Activated CD8-positive, alpha-beta T cell treated with anti-CD3 and anti-CD28 coated beads, Interleukin-2, amount 10 ng/mL, durations not matched to agents 7 days and 5 days (primary cell): ENCODE results near the gene MRFAP1. TPM values are rescaled to one million over a fixed set of nuclear protein-coding genes. Genes with fewer than 3 reads are reported as not detected.

ENCODE experiments used
- ATAC-seq: fragments of 150-1000 bp; cut with Tn5 transposase; one replicate; pipeline ENCODE4 v1.10.0; 2021; ENCODE audit warnings: moderate library complexity
- CTCF ChIA-PET: fragments of 350-600 bp; sonication (Branson Sonifier 250); formaldehyde crosslinking; loops from one replicate; lab custom pipeline; 2021; ENCODE audit warnings: antibody characterized with exemption; lab: Charles Lee
- POLR2A ChIA-PET: fragments of 350-600 bp; sonication (Branson Sonifier 250); formaldehyde crosslinking; loops from one replicate; lab custom pipeline; 2021; ENCODE audit warnings: antibody characterized with exemption; lab: Charles Lee
- DNase-seq: peaks from one replicate; pipeline ENCODE4 v3.0.0-alpha.2; 2020
- H3K27ac Mint-ChIP-seq: one replicate; pipeline ENCODE4 v1.8.0; 2021; ENCODE audit warnings: mild to moderate bottlenecking, mixed read lengths
- H3K27me3 Mint-ChIP-seq: one replicate; pipeline ENCODE4 v1.8.0; 2021; ENCODE audit warnings: low read depth, mixed read lengths
- H3K36me3 Mint-ChIP-seq: one replicate; pipeline ENCODE4 v1.8.0; 2021; ENCODE audit warnings: low read depth, mixed read lengths
- H3K4me1 Mint-ChIP-seq: one replicate; pipeline ENCODE4 v1.8.0; 2021; ENCODE audit warnings: low read depth, mixed read lengths
- H3K4me3 Mint-ChIP-seq: one replicate; pipeline ENCODE4 v1.8.0; 2021; ENCODE audit warnings: mild to moderate bottlenecking, mixed read lengths
- H3K9me3 Mint-ChIP-seq: one replicate; pipeline ENCODE4 v1.8.0; 2022; ENCODE audit warnings: mixed read lengths; ENCODE audit not compliant: insufficient read depth
- total RNA-seq, 2 experiments: library from RNA; stranded (reverse); gene quantifications; one replicate each; pipeline ENCODE4 v1.2.3, GENCODE V29; 2021

MRFAP1 gene
- total RNA-seq = 100 to 1,000 TPM; 105 TPM

DNA sequence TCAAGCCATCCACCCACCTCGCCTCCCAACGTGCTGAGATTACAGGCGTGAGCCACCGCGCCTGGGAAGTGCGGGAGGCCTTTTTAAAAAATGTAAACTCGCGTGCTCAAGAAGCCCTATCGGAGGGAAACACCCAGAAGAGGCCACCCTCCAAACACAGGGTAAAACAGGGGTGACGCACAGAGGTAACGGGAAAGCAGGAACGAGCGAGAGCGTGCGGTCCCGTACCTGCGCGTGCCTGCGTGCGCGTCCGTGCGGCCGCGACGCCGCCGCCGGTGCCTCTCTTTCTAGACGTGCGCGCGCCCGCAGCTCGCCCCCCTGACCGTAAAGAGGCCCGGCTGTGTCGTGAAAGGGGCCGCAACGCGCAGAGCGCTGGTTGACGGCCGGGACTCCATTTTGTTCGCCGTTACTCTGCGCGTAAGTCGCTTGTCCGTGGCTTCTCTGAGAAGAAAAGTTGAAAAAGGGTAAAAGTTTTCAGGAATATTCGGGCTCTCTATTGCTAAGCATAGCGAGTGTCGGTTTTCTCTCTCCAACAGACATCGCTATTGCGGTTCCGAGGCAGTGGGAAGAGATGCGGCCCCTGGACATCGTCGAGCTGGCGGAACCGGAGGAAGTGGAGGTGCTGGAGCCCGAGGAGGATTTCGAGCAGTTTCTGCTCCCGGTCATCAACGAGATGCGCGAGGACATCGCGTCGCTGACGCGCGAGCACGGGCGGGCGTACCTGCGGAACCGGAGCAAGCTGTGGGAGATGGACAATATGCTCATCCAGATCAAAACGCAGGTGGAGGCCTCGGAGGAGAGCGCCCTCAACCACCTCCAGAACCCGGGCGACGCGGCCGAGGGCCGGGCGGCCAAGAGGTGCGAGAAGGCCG, at the start of gene MRFAP1:
Gene MRFAP1 (plus strand): TSS at position 394 of the 872 bp plus-strand sequence. CDS start 178 bp downstream, at position 572.
- H3K4me1 Mint-ChIP-seq = peaks cover 25% of the 10 kb centered on the region
- POLR2A ChIA-PET = interaction anchor here (0.5 to 5.2 kb wide), 25 partner anchors 15 to 460 kb away, joined by 3 to 65 read pairs (median 4); partner anchors contain the start of genes GRPEL1, MAN2B2 and MRFAP1L1
- peak within 1 kb of the TSS; percentile 97 for H3K4me3 Mint-ChIP-seq
- peak within 1 kb of the TSS; percentile 98 for H3K27ac Mint-ChIP-seq
- H3K9me3 Mint-ChIP-seq = no peaks in the 10 kb centered on the region
- H3K27me3 Mint-ChIP-seq = no peaks in the 10 kb centered on the region
- CTCF ChIA-PET = interaction anchor here (0.9 to 4.3 kb wide), 5 partner anchors 33 to 80 kb away, joined by 3 to 27 read pairs (median 4); partner anchors contain the start of gene MRFAP1L1
- peak; percentile 76 for ATAC-seq
- peak; percentile 95 for DNase-seq
- H3K36me3 Mint-ChIP-seq = peaks cover 36% of the 10 kb centered on the region

DNA sequence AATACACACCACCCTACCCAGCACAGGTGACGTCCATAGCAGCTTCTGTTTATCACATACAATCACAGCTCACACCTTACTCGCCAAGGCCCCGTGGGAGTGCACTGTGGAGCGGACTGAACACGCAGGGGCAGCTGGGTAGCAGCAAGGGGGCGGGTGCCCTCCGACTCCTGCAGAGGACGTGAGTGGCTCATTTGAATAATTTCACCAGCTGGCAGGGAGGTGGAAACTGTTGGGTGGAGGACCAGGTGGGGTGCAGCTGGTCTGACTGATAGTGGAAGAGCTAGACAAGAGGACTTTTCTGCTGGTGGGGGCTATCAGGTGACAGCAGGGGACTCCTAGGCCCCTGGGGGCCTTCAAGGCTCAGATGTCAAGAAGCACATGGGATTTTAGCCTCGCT, 49.2 kb upstream of the MRFAP1 start:
- H3K36me3 Mint-ChIP-seq = peaks cover 13% of the 10 kb centered on the region
- no peak overlapping the region for H3K4me3 Mint-ChIP-seq
- ChIA-PET CTCF (no interaction called here), POLR2A (interaction anchor here (1.0 kb wide), 1 partner anchor 13 kb away, joined by 3 read pairs; no protein-coding TSS in a partner anchor)
- H3K9me3 Mint-ChIP-seq = no peaks in the 10 kb centered on the region
- H3K4me1 Mint-ChIP-seq = no peaks in the 10 kb centered on the region
- no peaks in the 10 kb centered on the region for H3K27me3 Mint-ChIP-seq
- ATAC-seq = no peak
- H3K27ac Mint-ChIP-seq = no peak overlapping the region
- no peak for DNase-seq

DNA sequence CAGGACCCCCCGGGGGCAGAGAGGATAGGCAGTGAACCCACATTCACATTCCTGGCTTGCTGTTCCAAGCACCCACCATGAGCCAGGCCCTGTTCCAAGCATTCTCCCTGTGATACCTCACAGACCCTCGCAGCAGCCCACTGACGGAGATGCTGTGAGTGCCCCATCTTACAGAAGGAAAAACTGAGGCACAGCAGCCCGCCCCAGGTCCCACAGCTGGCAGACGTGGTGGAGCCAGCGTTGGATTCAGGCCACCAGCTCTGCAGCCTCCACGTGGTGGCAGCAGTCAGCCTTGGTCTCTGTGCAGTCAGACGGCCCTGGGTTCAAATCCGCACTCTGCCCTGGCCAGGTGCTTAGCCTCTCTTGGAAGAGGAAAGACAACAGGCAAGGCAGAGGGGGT, 48.7 kb upstream of the MRFAP1 start:
- no peaks in the 10 kb centered on the region for H3K4me1 Mint-ChIP-seq
- DNase-seq (no peak), ATAC-seq (no peak)
- no peak overlapping the region for H3K27ac Mint-ChIP-seq
- no peaks in the 10 kb centered on the region for H3K9me3 Mint-ChIP-seq
- H3K4me3 Mint-ChIP-seq = no peak overlapping the region
- CTCF ChIA-PET = no interaction called here
- no peaks in the 10 kb centered on the region for H3K27me3 Mint-ChIP-seq
- POLR2A ChIA-PET = interaction anchor here (0.7 to 1.0 kb wide), 2 partner anchors 13 to 48 kb away, joined by 3 read pairs; no protein-coding TSS in a partner anchor
- peaks cover 13% of the 10 kb centered on the region for H3K36me3 Mint-ChIP-seq

- H3K4me1 Mint-ChIP-seq = no peaks in the 10 kb centered on the region
- POLR2A ChIA-PET = interaction anchor here (0.7 kb wide), 1 partner anchor 47 kb away, joined by 3 read pairs; no protein-coding TSS in a partner anchor
- no peaks in the 10 kb centered on the region for H3K27me3 Mint-ChIP-seq
- H3K4me3 Mint-ChIP-seq = no peak overlapping the region
- DNase-seq (no peak), ATAC-seq (no peak)
- CTCF ChIA-PET = no interaction called here
- H3K9me3 Mint-ChIP-seq = no peaks in the 10 kb centered on the region
- H3K27ac Mint-ChIP-seq = no peak overlapping the region
- peaks cover 16% of the 10 kb centered on the region for H3K36me3 Mint-ChIP-seq
Observed at GRCh38 chr4:6592804-6593563, 47.5 kb upstream of the MRFAP1 start.

DNA sequence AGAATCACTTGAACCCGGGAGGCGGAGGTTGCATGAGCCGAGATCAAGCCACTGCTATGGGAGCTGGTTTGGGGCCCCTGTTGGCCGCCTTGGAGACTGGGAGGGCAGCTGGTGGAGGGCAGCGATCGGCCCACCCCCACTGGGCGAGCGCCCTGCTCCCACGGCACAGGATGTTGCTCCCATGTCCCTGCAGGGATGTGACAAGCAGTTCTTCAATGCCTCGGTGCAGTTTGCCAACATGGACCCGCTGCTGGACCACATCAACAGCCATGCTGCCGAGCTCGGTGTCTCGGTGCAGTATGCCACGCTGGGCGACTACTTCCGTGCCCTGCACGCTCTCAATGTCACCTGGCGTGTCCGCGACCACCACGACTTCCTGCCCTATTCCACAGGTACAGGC, 46.1 kb upstream of the MRFAP1 start:
- ChIA-PET CTCF (no interaction called here), POLR2A (no interaction called here)
- no peak for DNase-seq
- no peak for ATAC-seq
- no peak overlapping the region for H3K27ac Mint-ChIP-seq
- no peaks in the 10 kb centered on the region for H3K4me1 Mint-ChIP-seq
- no peaks in the 10 kb centered on the region for H3K9me3 Mint-ChIP-seq
- no peak overlapping the region for H3K4me3 Mint-ChIP-seq
- peaks cover 14% of the 10 kb centered on the region for H3K36me3 Mint-ChIP-seq
- no peaks in the 10 kb centered on the region for H3K27me3 Mint-ChIP-seq

DNA sequence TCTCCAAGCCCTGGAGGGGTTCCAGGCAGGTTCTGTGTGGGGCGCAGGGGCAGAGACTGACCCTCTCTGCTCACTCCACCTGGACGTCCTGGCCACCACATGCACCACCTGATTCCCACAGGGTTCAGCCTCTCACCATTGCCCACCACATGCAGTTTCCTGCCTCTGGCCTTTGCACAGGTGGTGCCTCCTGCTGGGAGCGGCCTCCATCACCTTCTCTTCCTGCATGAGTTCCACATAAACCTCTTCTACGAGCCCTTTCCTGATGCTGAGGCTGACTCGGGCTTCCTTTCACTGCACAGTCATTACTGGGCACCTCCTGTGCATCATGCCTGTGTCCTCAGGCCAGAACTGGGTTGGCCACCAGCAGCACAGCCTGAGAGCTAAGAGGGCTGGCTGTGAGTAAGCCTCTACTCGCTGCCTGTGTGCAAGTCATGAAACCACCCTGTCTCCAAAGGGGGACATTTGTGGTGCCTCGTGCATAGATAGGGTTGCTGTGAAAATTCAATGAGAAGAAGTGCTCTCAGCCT, 45.6 kb upstream of the MRFAP1 start:
- H3K27me3 Mint-ChIP-seq = no peaks in the 10 kb centered on the region
- peak overlapping the region; percentile 42 for H3K27ac Mint-ChIP-seq
- H3K36me3 Mint-ChIP-seq = peaks cover 14% of the 10 kb centered on the region
- H3K9me3 Mint-ChIP-seq = no peaks in the 10 kb centered on the region
- DNase-seq (no peak), ATAC-seq (no peak)
- no peak overlapping the region for H3K4me3 Mint-ChIP-seq
- CTCF ChIA-PET = no interaction called here
- POLR2A ChIA-PET = no interaction called here
- no peaks in the 10 kb centered on the region for H3K4me1 Mint-ChIP-seq

DNA sequence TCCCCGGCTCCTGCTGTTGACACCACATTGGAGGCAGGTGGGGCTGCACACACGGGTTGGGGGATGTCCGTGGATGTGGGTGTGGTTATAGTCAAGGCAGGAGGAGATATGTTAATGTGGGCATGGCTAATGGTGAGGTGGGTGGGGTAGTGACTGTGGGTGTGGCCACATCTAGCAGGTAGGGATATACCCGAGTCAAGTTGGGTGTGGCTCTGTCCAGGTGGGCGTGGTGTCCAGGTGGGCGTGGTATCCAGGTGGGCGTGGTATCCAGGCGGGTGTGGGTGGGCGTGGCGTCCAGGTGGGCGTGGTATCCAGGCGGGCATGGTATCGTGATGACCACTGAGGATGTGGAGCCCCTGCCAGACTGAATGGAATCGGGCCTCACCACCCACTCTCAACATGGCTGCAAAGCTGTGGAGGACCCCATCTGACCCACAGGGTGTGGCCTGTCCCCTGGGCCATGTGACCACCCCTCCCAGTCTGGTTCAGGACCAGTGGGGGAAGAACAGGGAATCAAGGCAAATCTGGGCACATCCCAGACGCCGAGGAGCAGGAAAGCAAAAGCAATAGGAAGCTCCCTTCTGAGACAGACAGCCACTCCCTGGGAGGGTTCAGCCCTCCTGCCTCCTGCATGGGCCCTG, 44.5 kb upstream of the MRFAP1 start:
- Mint-ChIP-seq H3K27ac (no peak overlapping the region), H3K9me3 (no peaks in the 10 kb centered on the region), H3K4me1 (no peaks in the 10 kb centered on the region), H3K27me3 (no peaks in the 10 kb centered on the region), H3K36me3 (peaks cover 16% of the 10 kb centered on the region), H3K4me3 (no peak overlapping the region)
- DNase-seq (no peak), ATAC-seq (no peak)
- ChIA-PET POLR2A (no interaction called here), CTCF (no interaction called here)

DNA sequence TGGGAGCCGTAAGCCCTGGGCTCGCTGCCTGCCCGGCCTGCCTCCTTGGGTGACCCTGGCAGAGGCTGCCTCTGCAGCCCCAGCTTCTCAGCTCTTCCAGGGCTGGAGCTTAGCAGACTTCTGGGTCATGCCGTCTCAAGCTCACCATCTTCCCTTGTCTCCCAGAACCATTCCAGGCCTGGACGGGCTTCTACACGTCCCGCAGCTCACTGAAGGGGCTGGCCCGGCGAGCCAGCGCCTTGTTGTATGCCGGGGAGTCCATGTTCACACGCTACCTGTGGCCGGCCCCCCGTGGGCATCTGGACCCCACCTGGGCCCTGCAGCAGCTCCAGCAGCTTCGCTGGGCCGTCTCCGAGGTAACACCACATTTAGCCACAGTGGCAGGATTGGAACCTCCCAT, 43.5 kb upstream of the MRFAP1 start:
- H3K9me3 Mint-ChIP-seq = no peaks in the 10 kb centered on the region
- POLR2A ChIA-PET = no interaction called here
- no peak for ATAC-seq

DNA sequence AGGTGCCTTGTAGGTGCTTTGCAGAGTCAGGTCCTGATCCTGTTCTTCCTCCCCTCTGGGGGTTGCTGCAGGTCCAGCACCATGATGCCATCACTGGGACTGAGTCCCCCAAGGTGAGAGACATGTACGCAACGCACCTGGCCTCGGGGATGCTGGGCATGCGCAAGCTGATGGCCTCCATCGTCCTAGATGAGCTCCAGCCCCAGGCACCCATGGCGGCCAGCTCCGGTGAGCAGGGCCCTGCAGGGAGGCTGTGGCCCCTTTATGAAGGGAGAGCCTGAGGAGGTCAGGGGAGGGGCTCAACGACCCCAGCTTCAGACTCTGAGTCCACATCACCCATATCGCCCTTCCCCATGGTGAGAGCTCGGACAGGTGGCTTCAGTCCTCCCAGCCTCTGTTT, 42.4 kb upstream of the MRFAP1 start:
- ChIA-PET POLR2A (no interaction called here), CTCF (no interaction called here)
- peaks cover 32% of the 10 kb centered on the region for H3K36me3 Mint-ChIP-seq

More for the DNA sequence above, 43.5 kb upstream of the MRFAP1 start:
- Mint-ChIP-seq H3K4me1 (peaks cover 3% of the 10 kb centered on the region), H3K4me3 (no peak overlapping the region), H3K27ac (no peak overlapping the region), H3K36me3 (peaks cover 21% of the 10 kb centered on the region), H3K27me3 (no peaks in the 10 kb centered on the region)
- DNase-seq = no peak
- CTCF ChIA-PET = no interaction called here

DNA sequence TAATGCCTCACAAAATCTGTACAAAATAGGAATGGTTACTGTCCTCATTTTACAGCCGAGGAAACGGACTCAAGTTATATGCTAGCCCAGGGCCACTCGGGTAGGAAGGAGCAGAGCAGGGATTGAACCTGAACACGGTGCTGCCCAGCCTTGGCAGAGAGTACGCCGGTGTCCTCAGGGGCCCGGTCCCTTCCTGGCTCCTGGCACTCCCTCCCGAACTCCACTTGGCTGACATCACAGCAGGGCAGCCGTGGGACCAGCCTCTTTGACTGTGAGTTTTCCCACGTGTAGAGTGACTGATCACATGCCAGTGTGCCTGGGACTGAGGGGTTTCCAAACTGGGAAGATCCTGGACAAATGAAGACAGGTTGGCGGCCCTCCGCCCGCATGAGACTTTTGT, 41.8 kb upstream of the MRFAP1 start:
- POLR2A ChIA-PET = no interaction called here
- H3K27me3 Mint-ChIP-seq = no peaks in the 10 kb centered on the region
- H3K9me3 Mint-ChIP-seq = no peaks in the 10 kb centered on the region
- no peak overlapping the region for H3K4me3 Mint-ChIP-seq
- no peak overlapping the region for H3K27ac Mint-ChIP-seq
- CTCF ChIA-PET = no interaction called here
- ATAC-seq = no peak
- no peak for DNase-seq
- H3K36me3 Mint-ChIP-seq = peaks cover 37% of the 10 kb centered on the region
- peaks cover 3% of the 10 kb centered on the region for H3K4me1 Mint-ChIP-seq

More for the DNA sequence above, 42.4 kb upstream of the MRFAP1 start:
- DNase-seq = no peak
- H3K4me1 Mint-ChIP-seq = peaks cover 3% of the 10 kb centered on the region
- no peaks in the 10 kb centered on the region for H3K9me3 Mint-ChIP-seq
- H3K4me3 Mint-ChIP-seq = no peak overlapping the region
- H3K27ac Mint-ChIP-seq = no peak overlapping the region
- ATAC-seq = no peak
- H3K27me3 Mint-ChIP-seq = no peaks in the 10 kb centered on the region

DNA sequence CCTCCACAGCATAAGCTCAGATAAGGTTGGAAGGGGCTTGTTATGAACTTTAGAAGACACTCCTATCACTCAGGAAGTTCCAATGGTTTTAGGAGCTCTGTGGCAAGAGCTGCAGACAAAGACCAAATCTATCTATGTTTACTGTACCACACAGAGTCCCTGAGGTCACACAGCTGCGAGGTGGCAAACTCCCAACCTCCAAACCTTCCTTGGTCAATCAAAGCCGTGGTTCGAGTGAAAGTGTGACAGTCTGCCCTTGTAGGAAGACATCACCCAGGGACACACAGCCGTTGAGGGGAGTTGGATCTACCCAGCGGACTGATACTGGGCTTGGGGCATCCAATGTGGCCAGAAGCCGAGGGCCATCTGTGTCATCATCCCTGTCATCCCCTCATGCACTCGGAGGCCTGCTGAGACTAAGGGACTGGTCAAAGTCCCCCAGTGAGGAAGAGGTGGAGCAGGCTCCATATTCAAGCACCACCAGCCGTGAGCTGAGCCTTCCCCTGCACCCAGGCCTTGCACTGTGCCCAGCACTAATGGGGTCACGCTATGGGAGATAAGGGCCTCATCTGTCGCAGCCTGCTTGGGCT, 38.7 kb upstream of the MRFAP1 start:
- Mint-ChIP-seq H3K4me3 (no peak overlapping the region), H3K4me1 (peaks cover 3% of the 10 kb centered on the region), H3K27ac (no peak overlapping the region), H3K27me3 (no peaks in the 10 kb centered on the region), H3K9me3 (no peaks in the 10 kb centered on the region), H3K36me3 (peaks cover 56% of the 10 kb centered on the region)
- ChIA-PET CTCF (no interaction called here), POLR2A (no interaction called here)
- no peak for ATAC-seq
- no peak for DNase-seq
